Breast epithelium (tissue), 3 donors: ENCODE measurements around the gene MASP1.

Experiments
- POLR2A ChIP-seq: fragments of 450-650 bp; IDR thresholded peaks from one replicate; pipeline ENCODE4 v1.6.1; 2016; ENCODE audit warnings: antibody characterized with exemption, mild to moderate bottlenecking, moderate library complexity
- POLR2AphosphoS5 ChIP-seq, 3 donors: sonication (generic); formaldehyde crosslinking; IDR thresholded peaks; one replicate each; pipeline ENCODE4 v1.6.1; 2017; ENCODE audit warnings: antibody characterized with exemption in 3 of 3
- TF ChIP-seq, protein P1 (sequence below), 3 donors: fragments of 450-650 bp; IDR thresholded peaks; one replicate each; pipeline ENCODE4 v1.5.1; 2016 to 2017; ENCODE audit warnings: antibody characterized with exemption in 3 of 3, mild to moderate bottlenecking in 3 of 3, moderate library complexity in 3 of 3

DNA sequence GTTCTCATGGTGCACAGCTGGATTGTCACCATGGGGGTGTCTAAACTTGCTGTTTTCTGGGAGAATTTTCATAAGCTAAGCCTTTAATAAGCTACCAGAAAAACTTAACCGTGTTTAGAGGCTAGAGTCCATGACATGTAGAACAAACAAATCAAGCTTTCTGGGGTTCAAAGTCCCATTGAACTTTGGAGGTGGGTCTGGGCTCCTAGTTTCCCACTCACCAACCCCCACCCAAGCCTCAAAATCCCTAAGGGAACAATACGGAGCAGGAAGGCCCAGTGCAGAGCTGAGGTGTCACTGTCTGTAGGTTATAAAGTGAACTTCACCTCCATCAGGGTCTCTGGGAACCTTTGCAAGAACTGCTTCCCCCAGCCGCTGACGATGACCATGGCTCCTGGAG, 68.7 kb downstream of the MASP1 start:
- TF ChIP-seq POLR2A (no peak), POLR2AphosphoS5 (IDR thresholded peaks at IDR 0.05) (no peak)
- TF ChIP-seq, protein P1, sequence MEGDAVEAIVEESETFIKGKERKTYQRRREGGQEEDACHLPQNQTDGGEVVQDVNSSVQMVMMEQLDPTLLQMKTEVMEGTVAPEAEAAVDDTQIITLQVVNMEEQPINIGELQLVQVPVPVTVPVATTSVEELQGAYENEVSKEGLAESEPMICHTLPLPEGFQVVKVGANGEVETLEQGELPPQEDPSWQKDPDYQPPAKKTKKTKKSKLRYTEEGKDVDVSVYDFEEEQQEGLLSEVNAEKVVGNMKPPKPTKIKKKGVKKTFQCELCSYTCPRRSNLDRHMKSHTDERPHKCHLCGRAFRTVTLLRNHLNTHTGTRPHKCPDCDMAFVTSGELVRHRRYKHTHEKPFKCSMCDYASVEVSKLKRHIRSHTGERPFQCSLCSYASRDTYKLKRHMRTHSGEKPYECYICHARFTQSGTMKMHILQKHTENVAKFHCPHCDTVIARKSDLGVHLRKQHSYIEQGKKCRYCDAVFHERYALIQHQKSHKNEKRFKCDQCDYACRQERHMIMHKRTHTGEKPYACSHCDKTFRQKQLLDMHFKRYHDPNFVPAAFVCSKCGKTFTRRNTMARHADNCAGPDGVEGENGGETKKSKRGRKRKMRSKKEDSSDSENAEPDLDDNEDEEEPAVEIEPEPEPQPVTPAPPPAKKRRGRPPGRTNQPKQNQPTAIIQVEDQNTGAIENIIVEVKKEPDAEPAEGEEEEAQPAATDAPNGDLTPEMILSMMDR (IDR thresholded peaks at IDR 0.05): no peak
